Cardiac fibroblast (primary cell): ENCODE data around the gene ELFN2.

Source experiments
- DNase-seq, 2 donors: peaks; one replicate each; pipeline versions ENCODE4 v3.0.0 to v3.0.0-alpha.2; 2010; ENCODE audit warnings: low read depth in 2 of 2
- H3K4me3 ChIP-seq, 2 donors: replicated peaks in 1 of 2; 1 replicate in 1 of 2; 2 replicates in 1 of 2; pipeline ENCODE4 v1.5.1; 2011; ENCODE audit warnings: low read depth in 2 of 2, low read length in 2 of 2, mild to moderate bottlenecking in 2 of 2, moderate library complexity in 1 of 2
- TF ChIP-seq, protein P1 (sequence below): IDR thresholded peaks from one replicate; pipeline ENCODE4 v1.5.1; 2011; ENCODE audit warnings: low read depth, mild to moderate bottlenecking, low read length, inconsistent platforms

ELFN2 gene

DNA sequence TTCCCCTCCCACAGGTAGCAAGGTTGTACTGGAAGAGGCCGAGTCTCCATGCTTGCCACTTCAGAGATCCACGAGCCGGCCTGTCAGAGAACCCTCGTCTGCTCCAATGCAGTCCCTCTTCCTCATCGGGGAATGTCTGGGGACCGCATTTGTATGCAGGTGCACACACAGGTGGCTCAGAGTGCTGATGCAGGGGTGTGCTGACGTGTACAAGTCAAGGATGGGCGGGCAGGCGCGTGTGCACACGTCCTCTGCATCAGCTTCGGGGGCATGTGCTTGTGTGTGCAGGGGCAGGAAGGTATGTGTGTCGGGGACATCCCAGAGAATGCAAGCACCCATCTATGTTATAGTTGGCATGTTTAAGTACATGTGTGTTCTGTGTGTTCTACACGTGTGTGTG lies 49.4 kb downstream of the ELFN2 start:
- no peak for DNase-seq
- TF ChIP-seq, protein P1, sequence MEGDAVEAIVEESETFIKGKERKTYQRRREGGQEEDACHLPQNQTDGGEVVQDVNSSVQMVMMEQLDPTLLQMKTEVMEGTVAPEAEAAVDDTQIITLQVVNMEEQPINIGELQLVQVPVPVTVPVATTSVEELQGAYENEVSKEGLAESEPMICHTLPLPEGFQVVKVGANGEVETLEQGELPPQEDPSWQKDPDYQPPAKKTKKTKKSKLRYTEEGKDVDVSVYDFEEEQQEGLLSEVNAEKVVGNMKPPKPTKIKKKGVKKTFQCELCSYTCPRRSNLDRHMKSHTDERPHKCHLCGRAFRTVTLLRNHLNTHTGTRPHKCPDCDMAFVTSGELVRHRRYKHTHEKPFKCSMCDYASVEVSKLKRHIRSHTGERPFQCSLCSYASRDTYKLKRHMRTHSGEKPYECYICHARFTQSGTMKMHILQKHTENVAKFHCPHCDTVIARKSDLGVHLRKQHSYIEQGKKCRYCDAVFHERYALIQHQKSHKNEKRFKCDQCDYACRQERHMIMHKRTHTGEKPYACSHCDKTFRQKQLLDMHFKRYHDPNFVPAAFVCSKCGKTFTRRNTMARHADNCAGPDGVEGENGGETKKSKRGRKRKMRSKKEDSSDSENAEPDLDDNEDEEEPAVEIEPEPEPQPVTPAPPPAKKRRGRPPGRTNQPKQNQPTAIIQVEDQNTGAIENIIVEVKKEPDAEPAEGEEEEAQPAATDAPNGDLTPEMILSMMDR, result no peak
- no peak overlapping the region for H3K4me3 ChIP-seq

DNA sequence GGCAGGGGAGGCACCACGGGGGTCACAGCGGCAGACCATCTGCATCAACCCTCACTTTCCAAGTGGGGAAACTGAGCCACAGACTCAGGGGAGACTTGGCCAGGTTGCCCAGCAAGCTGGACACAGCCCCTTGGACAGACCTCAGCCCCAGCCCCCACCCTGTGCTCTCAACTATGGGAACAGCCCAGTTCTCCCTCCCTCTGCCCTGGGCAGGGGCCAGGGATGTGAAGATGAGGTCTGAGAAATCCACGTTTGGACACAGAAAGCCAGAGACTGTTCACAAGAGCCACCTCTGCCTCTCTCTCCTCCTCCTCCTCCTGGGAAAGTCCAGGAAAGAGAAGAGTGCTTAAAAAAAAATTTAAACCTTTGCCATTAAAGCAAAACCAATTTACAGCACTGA lies 50.1 kb downstream of the ELFN2 start:
- no peak for DNase-seq
- no peak overlapping the region for H3K4me3 ChIP-seq
- TF ChIP-seq, protein P1, result no peak

DNA sequence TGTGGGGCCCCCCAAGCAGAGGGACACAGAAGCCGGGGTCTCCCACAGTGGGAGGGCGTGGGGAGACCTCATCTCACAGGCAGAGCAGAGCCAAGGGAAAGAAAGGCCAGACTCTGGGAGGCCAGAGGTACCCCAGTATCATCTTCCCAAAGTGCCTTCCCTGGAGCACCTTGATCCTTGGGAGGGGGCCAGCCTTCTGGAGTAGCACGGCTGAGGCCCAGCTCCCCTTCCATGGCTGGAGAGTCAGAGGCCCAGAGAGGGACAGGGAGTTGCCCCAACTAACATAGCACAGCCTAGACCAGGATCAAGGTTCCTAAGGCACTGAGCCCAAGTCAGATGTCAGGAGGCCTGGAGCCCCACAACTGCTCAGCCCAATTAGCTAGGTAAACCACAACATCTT lies 50.6 kb downstream of the ELFN2 start:
- DNase-seq, result no peak
- no peak overlapping the region for H3K4me3 ChIP-seq
- TF ChIP-seq, protein P1, result no peak

DNA sequence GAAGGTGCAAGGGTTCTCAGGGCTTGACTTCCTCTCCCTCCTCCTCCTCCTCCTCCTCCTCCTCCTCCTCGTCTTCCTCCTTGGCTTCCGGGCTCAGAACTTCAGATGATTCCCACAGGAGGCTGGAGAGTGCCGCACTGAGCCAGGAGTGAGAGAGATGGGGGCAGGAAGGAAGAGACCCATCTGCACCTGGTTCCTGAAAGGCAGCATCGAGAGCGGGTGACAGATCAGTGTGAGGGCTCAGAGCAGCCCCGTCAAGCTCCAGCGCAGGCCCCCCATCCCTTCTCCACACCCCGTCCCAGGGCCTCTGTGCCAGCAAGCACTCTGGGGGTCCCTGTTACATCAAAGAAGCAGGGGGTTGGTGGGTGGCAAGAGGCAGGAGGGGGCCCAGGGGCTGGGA lies 51.5 kb downstream of the ELFN2 start:
- TF ChIP-seq, protein P1, result no peak
- H3K4me3 ChIP-seq, result no peak overlapping the region
- DNase-seq, result no peak

DNA sequence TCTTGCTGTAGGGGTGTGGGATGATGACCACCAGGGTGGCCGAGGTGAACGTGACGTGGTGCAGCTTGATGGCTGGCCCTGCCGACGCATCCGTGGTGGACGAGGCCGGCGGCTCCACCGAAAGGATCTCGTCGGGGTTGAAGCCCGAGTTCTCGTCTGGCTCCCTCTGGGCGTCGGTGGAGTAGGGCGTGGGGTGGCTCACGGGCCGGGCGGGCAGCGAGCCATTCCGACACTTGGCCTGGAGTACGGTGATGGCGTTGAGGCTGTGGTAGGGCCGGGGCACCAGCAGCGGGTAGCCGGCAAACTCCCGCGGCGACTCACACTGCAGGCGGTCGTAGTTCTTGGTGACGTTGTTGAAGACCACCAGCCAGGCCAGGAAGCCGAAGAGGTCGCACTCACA lies 52.7 kb downstream of the ELFN2 start:
- no peak for DNase-seq
- TF ChIP-seq, protein P1, result no peak
- H3K4me3 ChIP-seq, result no peak overlapping the region

DNA sequence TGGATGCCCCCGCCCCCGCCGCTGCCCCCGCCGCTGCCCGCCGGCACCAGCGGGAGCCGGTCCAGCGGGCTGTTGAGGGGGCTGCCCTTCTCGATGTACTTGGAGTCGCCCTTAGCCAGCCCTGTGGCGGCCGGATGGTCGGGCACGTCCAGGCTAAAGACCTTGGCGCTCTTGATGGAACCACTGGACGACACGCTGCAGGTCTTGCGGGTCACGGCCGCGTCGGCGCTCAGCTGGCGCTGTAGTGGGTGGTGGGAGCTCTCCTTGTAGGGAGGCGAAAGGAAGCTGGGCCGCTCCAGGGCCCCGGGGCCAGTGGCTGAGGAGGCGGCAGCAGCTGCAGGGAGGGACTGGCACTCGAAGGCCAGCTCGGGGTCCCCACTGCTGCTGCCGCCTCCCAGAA lies 53.8 kb downstream of the ELFN2 start:
- no peak for DNase-seq
- no peak overlapping the region for H3K4me3 ChIP-seq
- TF ChIP-seq, protein P1, result no peak

DNA sequence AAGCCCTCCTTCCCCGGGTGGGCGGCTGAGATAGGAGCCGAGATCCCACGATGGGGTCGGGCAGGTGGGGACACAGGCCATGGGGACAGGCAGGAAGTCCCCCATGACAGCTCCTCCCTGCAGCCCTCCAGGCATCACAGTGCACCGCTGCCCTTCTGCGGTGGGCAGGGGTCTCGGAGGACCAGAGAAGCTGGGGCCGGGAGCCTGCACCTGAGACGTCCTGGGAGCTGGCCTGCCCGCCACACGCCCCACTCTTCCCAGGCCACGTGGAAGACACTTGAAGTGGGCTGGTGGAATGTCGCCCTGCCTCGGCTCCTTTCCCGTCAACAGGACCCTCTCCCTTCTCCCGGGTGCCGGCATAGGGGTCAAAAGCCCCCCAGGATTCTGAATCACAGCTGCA lies 55.4 kb downstream of the ELFN2 start:
- no peak overlapping the region for H3K4me3 ChIP-seq
- TF ChIP-seq, protein P1, result no peak
- no peak for DNase-seq
